ENCODE measurements around the gene MBOAT1. TPM values are rescaled to one million over a fixed set of nuclear protein-coding genes. Genes with fewer than 3 reads are reported as not detected.

MBOAT1 gene
- total RNA-seq, 1 experiment from 2014 or later = 6.3 TPM

- no peaks in the 10 kb centered on the region for H3K27me3 ChIP-seq (replicated peaks; ENCODE audit: insufficient read depth, low read depth, low read length, poor library complexity)
- H3K9me3 ChIP-seq (ENCODE audit: low read depth, low read length, poor library complexity, severe bottlenecking) = no peaks in the 10 kb centered on the region
- TF ChIP-seq EZH2 (IDR thresholded peaks at IDR 0.05; ENCODE audit: borderline replicate concordance, low read depth, low read length, poor library complexity, severe bottlenecking) = no peak
- TF ChIP-seq, protein P1, sequence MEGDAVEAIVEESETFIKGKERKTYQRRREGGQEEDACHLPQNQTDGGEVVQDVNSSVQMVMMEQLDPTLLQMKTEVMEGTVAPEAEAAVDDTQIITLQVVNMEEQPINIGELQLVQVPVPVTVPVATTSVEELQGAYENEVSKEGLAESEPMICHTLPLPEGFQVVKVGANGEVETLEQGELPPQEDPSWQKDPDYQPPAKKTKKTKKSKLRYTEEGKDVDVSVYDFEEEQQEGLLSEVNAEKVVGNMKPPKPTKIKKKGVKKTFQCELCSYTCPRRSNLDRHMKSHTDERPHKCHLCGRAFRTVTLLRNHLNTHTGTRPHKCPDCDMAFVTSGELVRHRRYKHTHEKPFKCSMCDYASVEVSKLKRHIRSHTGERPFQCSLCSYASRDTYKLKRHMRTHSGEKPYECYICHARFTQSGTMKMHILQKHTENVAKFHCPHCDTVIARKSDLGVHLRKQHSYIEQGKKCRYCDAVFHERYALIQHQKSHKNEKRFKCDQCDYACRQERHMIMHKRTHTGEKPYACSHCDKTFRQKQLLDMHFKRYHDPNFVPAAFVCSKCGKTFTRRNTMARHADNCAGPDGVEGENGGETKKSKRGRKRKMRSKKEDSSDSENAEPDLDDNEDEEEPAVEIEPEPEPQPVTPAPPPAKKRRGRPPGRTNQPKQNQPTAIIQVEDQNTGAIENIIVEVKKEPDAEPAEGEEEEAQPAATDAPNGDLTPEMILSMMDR (conservative IDR thresholded peaks at IDR 0.05; ENCODE audit: low read depth, low read length) = no peak
- no peak for DNase-seq (ENCODE audit: low spot score)
- H3K4me1 ChIP-seq (ENCODE audit: insufficient read depth, low read length, poor library complexity, severe bottlenecking) = no peaks in the 10 kb centered on the region
- H3K4me3 ChIP-seq (ENCODE audit: low read depth, low read length, poor library complexity, severe bottlenecking) = no peak overlapping the region
- H3K36me3 ChIP-seq (ENCODE audit: insufficient read depth, low read length, poor library complexity, severe bottlenecking) = no peaks in the 10 kb centered on the region
- intact Hi-C loops (cut with micrococcal nuclease; ENCODE audit: unreplicated experiment) = no loop called here
- no peak overlapping the region for H3K27ac ChIP-seq (ENCODE audit: low read depth, low read length, poor library complexity, severe bottlenecking)
- POLR2A ChIA-PET (ENCODE audit: low non-redundant PET) = no interaction called here
- BruUV-seq (replicated peaks) = no TSS peak
- CTCF ChIA-PET = no interaction called here
Observed at GRCh38 chr6:20117474-20117873, 94.8 kb downstream of the MBOAT1 start.

GRCh38 chr6:20116792-20117191 is 95.5 kb downstream of the MBOAT1 start:
- BruUV-seq (replicated peaks) = no TSS peak
- H3K27ac ChIP-seq (ENCODE audit: low read depth, low read length, poor library complexity, severe bottlenecking) = no peak overlapping the region
- no peaks in the 10 kb centered on the region for H3K4me1 ChIP-seq (ENCODE audit: insufficient read depth, low read length, poor library complexity, severe bottlenecking)
- H3K4me3 ChIP-seq (ENCODE audit: low read depth, low read length, poor library complexity, severe bottlenecking) = no peak overlapping the region
- CTCF ChIA-PET = no interaction called here
- no peaks in the 10 kb centered on the region for H3K36me3 ChIP-seq (ENCODE audit: insufficient read depth, low read length, poor library complexity, severe bottlenecking)
- intact Hi-C loops (cut with micrococcal nuclease; ENCODE audit: unreplicated experiment) = no loop called here
- DNase-seq (ENCODE audit: low spot score) = no peak
- TF ChIP-seq, protein P1 (conservative IDR thresholded peaks at IDR 0.05; ENCODE audit: low read depth, low read length) = no peak
- no peak for TF ChIP-seq EZH2 (IDR thresholded peaks at IDR 0.05; ENCODE audit: borderline replicate concordance, low read depth, low read length, poor library complexity, severe bottlenecking)
- H3K27me3 ChIP-seq (replicated peaks; ENCODE audit: insufficient read depth, low read depth, low read length, poor library complexity) = no peaks in the 10 kb centered on the region
- no peaks in the 10 kb centered on the region for H3K9me3 ChIP-seq (ENCODE audit: low read depth, low read length, poor library complexity, severe bottlenecking)
- POLR2A ChIA-PET (ENCODE audit: low non-redundant PET) = interaction anchor here (0.7 kb wide), 1 partner anchor 287 kb away, joined by 3 read pairs; no protein-coding TSS in a partner anchor

DNA sequence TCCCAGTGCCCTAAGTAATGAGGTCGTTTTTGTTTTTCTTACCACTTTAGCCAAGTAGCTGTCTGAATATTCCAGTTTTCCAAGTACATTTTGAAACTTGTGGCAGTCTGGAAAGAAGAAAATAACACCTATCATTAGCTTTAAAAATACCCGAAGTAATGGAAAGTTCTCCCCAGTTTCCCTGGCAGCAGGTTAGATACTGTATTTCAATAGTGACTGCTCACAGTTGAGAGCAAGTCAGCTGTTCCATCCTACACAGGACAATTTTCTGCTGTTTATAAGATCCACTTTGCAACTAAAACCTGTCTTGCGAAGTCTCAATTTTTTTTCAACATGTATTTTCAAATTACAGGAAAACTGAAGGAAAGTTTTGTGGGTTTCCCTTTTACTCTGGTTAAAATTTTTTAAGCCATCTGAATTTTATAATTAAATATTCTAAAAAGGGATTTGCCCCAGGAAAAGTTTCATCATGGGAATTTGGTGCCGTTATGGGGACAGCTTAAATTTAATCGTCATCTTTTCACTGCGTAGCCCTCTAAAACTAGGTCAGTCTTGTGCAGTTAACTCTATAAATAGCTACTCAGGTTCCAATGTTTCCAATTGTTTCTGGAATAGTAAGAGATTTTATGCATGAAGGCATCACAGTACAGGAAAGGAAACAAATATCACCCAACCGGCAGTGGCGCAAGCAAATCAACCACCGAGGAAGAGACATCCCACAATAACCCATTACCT is 96.9 kb downstream of the MBOAT1 start:
- TF ChIP-seq EZH2 (IDR thresholded peaks at IDR 0.05; ENCODE audit: borderline replicate concordance, low read depth, low read length, poor library complexity, severe bottlenecking) = no peak
- TF ChIP-seq, protein P1 (conservative IDR thresholded peaks at IDR 0.05; ENCODE audit: low read depth, low read length) = no peak
- Histone ChIP-seq H3K27ac (ENCODE audit: low read depth, low read length, poor library complexity, severe bottlenecking) (no peak overlapping the region), H3K27me3 (replicated peaks; ENCODE audit: insufficient read depth, low read depth, low read length, poor library complexity) (no peaks in the 10 kb centered on the region), H3K4me3 (ENCODE audit: low read depth, low read length, poor library complexity, severe bottlenecking) (no peak overlapping the region), H3K4me1 (ENCODE audit: insufficient read depth, low read length, poor library complexity, severe bottlenecking) (no peaks in the 10 kb centered on the region), H3K36me3 (ENCODE audit: insufficient read depth, low read length, poor library complexity, severe bottlenecking) (no peaks in the 10 kb centered on the region), H3K9me3 (ENCODE audit: low read depth, low read length, poor library complexity, severe bottlenecking) (no peaks in the 10 kb centered on the region)
- intact Hi-C loops (cut with micrococcal nuclease; ENCODE audit: unreplicated experiment) = no loop called here
- CTCF ChIA-PET = no interaction called here
- no TSS peak for BruUV-seq (replicated peaks)
- DNase-seq (ENCODE audit: low spot score) = no peak
- POLR2A ChIA-PET (ENCODE audit: low non-redundant PET) = no interaction called here

All from A673 (cell line).